CD4-positive, alpha-beta memory T cell (primary cell): ENCODE results near the gene SRCIN1. TPM values are rescaled to one million over a fixed set of nuclear protein-coding genes. Genes with fewer than 3 reads are reported as not detected.

Experiments
- CTCF ChIA-PET: fragments of 350-600 bp; sonication (Branson Sonifier 250); formaldehyde crosslinking; loops from one replicate; lab custom pipeline; 2021; ENCODE audit warnings: inconsistent platforms; ENCODE audit not compliant: partially characterized antibody; lab: Charles Lee
- POLR2A ChIA-PET: fragments of 350-600 bp; sonication (Branson Sonifier 250); formaldehyde crosslinking; loops from one replicate; lab custom pipeline; 2021; ENCODE audit not compliant: partially characterized antibody; lab: Charles Lee
- DNase-seq, 5 donors: peaks; one replicate each; pipeline versions ENCODE4 v3.0.0 to v3.0.0-alpha.2; 2020 to 2022; ENCODE audit warnings: mixed read lengths in 1 of 5
- H3K27ac ChIP-seq: one replicate; pipeline ENCODE4 v1.7.0; 2013; ENCODE audit warnings: low read depth, low read length
- H3K27me3 ChIP-seq: 2 replicates; pipeline ENCODE4 v1.7.0; 2013; ENCODE audit warnings: mild to moderate bottlenecking, low read length, moderate library complexity; ENCODE audit not compliant: insufficient read depth
- H3K36me3 ChIP-seq: 2 replicates; pipeline ENCODE4 v1.7.0; 2013; ENCODE audit warnings: mild to moderate bottlenecking, low read length, moderate library complexity; ENCODE audit not compliant: insufficient read depth
- H3K4me1 ChIP-seq: 2 replicates; pipeline ENCODE4 v1.7.0; 2013; ENCODE audit warnings: mild to moderate bottlenecking, low read length, moderate library complexity; ENCODE audit not compliant: insufficient read depth
- H3K4me3 ChIP-seq, 2 donors: one replicate each; pipeline ENCODE4 v1.7.0; 2013; ENCODE audit warnings: low read length in 2 of 2, mild to moderate bottlenecking in 1 of 2
- H3K9me3 ChIP-seq, 2 donors: one replicate each; pipeline ENCODE4 v1.7.0; 2013; ENCODE audit warnings: low read length in 2 of 2, control low read depth in 1 of 2; ENCODE audit not compliant: control insufficient read depth in 1 of 2
- H3K27ac Mint-ChIP-seq, 7 donors: one replicate each; pipeline ENCODE4 v1.8.0; 2020 to 2021; ENCODE audit warnings: mixed read lengths in 7 of 7, mild to moderate bottlenecking in 6 of 7, inconsistent platforms in 3 of 7, moderate library complexity in 3 of 7
- H3K27me3 Mint-ChIP-seq, 2 donors: one replicate each; pipeline ENCODE4 v1.8.0; 2020 to 2021; ENCODE audit warnings: mixed read lengths in 2 of 2
- H3K36me3 Mint-ChIP-seq, 2 donors: one replicate each; pipeline ENCODE4 v1.8.0; 2020 to 2021; ENCODE audit warnings: mixed read lengths in 2 of 2, inconsistent platforms in 1 of 2, mild to moderate bottlenecking in 1 of 2
- H3K4me1 Mint-ChIP-seq, 4 donors: one replicate each; pipeline ENCODE4 v1.8.0; 2020 to 2021; ENCODE audit warnings: mixed read lengths in 4 of 4, mild to moderate bottlenecking in 1 of 4
- H3K4me3 Mint-ChIP-seq, 8 donors: one replicate each; pipeline ENCODE4 v1.8.0; 2020 to 2021; ENCODE audit warnings: mixed read lengths in 8 of 8, mild to moderate bottlenecking in 7 of 8, moderate library complexity in 6 of 8, inconsistent platforms in 3 of 8
- H3K9me3 Mint-ChIP-seq, 8 donors: one replicate each; pipeline ENCODE4 v1.8.0; 2020 to 2021; ENCODE audit warnings: mixed read lengths in 8 of 8, mild to moderate bottlenecking in 5 of 8, inconsistent platforms in 3 of 8, moderate library complexity in 1 of 8
- intact Hi-C: fragments of 100-400 bp; cut with micrococcal nuclease; formaldehyde crosslinking; loops from one replicate; pipeline ENCODE4 v1.15.1; 2023
- polyA plus RNA-seq, 2 donors: library from polyadenylated mRNA; unstranded; fragments of 300-500 nt; fragmentation: Illumina TruSeq; gene quantifications; one replicate each; pipeline ENCODE4 v1.2.3, GENCODE V29; 2021
- total RNA-seq, 2 experiments: library from RNA; stranded (reverse); gene quantifications; one replicate each; pipeline ENCODE4 v1.2.3, GENCODE V29; 2021

SRCIN1 gene
- total and polyA plus RNA-seq, 4 experiments from 2014 or later: 0.28 to 0.79 TPM; not detected in 2

DNA sequence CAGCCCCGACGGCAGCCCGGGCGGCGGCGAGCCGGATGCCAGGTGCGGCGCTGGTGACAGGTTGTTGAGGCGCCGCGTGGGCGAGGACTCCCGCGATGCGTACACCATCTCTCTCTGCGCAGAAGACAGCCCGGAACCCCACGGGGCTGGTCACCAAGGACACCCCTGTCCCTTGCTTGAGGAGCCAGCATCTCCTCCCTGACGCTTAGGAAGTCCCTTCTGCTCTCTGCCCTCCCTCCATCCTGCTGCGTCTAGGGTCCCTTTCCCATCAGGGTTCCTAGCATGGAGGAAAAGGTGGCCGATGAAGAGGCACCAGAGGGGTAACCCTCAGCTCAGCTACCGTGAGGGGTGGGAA, 43.6 kb downstream of the SRCIN1 start:
- H3K36me3 ChIP-seq: no peaks in the 10 kb centered on the region
- Mint-ChIP-seq H3K4me1 (peaks cover 8 to 48% (median 29%) of the 10 kb centered on the region in 4 donors), H3K9me3 (peaks cover 0 to 7% (median 0%) of the 10 kb centered on the region in 8 donors), H3K27ac (peak overlapping the region in 1 of 7 donors; percentile 27), H3K4me3 (peak overlapping the region in 1 of 8 donors; percentile 59), H3K27me3 (peaks cover 34 to 42% of the 10 kb centered on the region in 2 donors), H3K36me3 (peaks cover 0 to 3% of the 10 kb centered on the region in 2 donors)
- intact Hi-C loops: no loop called here
- POLR2A ChIA-PET: no interaction called here
- peaks cover 41% of the 10 kb centered on the region for H3K4me1 ChIP-seq
- CTCF ChIA-PET: no interaction called here
- peaks cover 54% of the 10 kb centered on the region for H3K27me3 ChIP-seq
- H3K9me3 ChIP-seq: no peaks in the 10 kb centered on the region
- DNase-seq: no peak
- no peak overlapping the region for H3K27ac ChIP-seq
- H3K4me3 ChIP-seq: no peak overlapping the region

DNA sequence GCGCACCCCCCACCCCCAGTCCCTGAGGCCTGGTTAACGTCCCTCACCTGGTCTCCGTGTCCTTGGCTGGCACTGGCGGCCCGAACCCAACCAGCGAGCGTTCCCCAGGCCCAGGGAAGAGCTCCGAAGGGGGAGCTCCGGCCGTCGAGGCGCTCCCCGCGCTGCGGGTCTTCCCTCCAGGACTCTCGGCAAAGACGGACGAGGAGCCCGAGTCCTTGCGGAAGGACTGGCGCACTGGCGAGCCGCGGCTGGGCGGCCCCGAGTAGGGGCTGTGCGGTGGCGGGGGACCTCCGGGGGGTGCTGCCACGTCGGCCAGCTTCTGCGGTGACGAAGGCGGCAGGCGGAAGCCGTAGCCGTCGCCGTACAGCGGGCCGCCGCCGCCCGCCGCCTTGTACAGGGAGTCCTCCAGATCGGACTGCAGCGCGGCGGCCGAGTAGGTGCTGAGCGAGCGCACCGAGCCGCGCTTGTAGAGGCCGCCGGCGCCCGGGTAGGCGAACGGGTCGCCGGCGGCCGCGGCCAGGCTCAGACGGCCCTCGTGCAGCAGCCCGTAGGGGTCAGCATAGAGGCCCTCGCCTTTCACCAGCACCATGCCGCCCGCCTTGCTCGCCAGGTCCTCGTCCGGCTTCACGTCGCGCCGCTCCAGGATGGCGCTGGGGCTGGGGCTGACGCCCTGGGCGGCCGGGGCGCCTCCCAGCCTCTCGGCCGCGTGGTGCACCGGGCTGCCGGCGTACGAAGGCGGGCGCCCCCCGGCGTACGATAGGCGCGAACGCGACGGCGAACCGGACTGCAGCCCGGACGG, 44.1 kb downstream of the SRCIN1 start:
- ChIA-PET CTCF (interaction anchor here (4.7 kb wide), 1 partner anchor 23 kb away, joined by 144 read pairs; no protein-coding TSS in a partner anchor), POLR2A (no interaction called here)

DNA sequence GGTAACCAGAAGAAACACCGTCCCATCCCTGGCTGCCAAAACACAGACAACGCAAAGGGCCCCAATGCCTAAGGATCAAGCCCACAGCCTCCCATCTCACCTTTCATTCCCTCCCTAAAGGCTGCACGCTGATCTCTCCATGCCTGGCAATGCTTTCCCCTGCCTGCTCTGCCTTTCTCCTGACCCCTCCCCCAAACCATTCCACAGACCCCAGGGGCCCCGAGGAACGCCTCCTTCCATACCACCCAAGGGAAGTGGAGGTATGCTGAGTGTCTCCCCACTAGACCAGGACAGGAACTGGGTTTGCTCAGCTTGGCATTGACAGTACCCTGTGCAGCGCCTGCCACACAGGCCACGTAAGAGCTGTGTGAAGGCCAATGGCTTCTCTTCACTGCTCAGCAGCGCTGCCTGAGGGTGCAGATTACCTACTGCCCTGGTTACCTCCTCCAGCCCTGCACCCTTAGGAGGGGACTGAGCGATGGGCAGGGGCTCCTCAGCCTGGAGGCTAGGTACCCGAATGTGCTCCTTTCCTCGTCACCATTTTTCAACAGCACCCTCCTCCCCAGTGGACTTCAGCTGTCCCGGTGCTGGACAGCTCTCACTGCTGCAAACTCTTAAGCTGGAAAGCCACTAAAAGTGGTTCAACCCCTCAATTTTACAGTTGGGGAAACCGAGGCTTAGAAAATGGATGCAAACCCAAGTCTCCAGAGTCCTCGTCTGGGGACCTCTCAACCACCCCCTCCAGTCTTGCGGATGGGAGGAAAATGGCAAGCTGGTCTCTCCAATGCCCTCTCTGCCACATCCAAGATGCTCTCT, 45.0 kb downstream of the SRCIN1 start:
- ChIA-PET CTCF (interaction anchor here (4.2 to 4.7 kb wide), 2 partner anchors 24 to 106 kb away, joined by 121 to 144 read pairs; no protein-coding TSS in a partner anchor), POLR2A (interaction anchor here (1.4 to 3.3 kb wide), 2 partner anchors 30 to 168 kb away, joined by 5 to 11 read pairs; no protein-coding TSS in a partner anchor)
- Mint-ChIP-seq H3K4me1 (peaks cover 8 to 48% (median 27%) of the 10 kb centered on the region in 4 donors), H3K27ac (peak overlapping the region in 2 of 7 donors; percentile 30 to 53), H3K36me3 (peaks cover 0 to 3% of the 10 kb centered on the region in 2 donors), H3K4me3 (peak overlapping the region in 7 of 8 donors; percentile 34 to 91 (median 55)), H3K27me3 (peaks cover 22 to 30% of the 10 kb centered on the region in 2 donors), H3K9me3 (peaks cover 0 to 7% (median 0%) of the 10 kb centered on the region in 8 donors)
- intact Hi-C loops: no loop called here
- Histone ChIP-seq H3K27me3 (peaks cover 41% of the 10 kb centered on the region), H3K9me3 (no peaks in the 10 kb centered on the region), H3K4me1 (peaks cover 41% of the 10 kb centered on the region), H3K36me3 (no peaks in the 10 kb centered on the region), H3K4me3 (no peak overlapping the region), H3K27ac (no peak overlapping the region)
- peak in 3 of 5 donors; percentile 24 to 34 (median 32) for DNase-seq

More for the DNA sequence above, 44.1 kb downstream of the SRCIN1 start:
- Mint-ChIP-seq H3K27ac (peak overlapping the region in 1 of 7 donors; percentile 30), H3K9me3 (peaks cover 0 to 7% (median 0%) of the 10 kb centered on the region in 8 donors), H3K4me1 (peaks cover 8 to 48% (median 27%) of the 10 kb centered on the region in 4 donors), H3K4me3 (no peak overlapping the region), H3K27me3 (peaks cover 29 to 36% of the 10 kb centered on the region in 2 donors), H3K36me3 (peaks cover 0 to 3% of the 10 kb centered on the region in 2 donors)
- Histone ChIP-seq H3K4me1 (peaks cover 41% of the 10 kb centered on the region), H3K36me3 (no peaks in the 10 kb centered on the region), H3K27me3 (peaks cover 50% of the 10 kb centered on the region), H3K27ac (no peak overlapping the region), H3K4me3 (no peak overlapping the region), H3K9me3 (no peaks in the 10 kb centered on the region)
- no peak for DNase-seq
- intact Hi-C loops: no loop called here

GRCh38 chr17:38559880-38560230, 45.9 kb downstream of the SRCIN1 start:
- Histone ChIP-seq H3K4me1 (peaks cover 41% of the 10 kb centered on the region), H3K4me3 (peak overlapping the region; percentile 83 to 88), H3K36me3 (no peaks in the 10 kb centered on the region), H3K9me3 (no peaks in the 10 kb centered on the region), H3K27me3 (peaks cover 33% of the 10 kb centered on the region), H3K27ac (no peak overlapping the region)
- Mint-ChIP-seq H3K27ac (no peak overlapping the region), H3K9me3 (peaks cover 0 to 7% (median 0%) of the 10 kb centered on the region in 8 donors), H3K36me3 (peaks cover 0 to 3% of the 10 kb centered on the region in 2 donors), H3K27me3 (peaks cover 19 to 24% of the 10 kb centered on the region in 2 donors), H3K4me1 (peaks cover 8 to 48% (median 27%) of the 10 kb centered on the region in 4 donors), H3K4me3 (peak overlapping the region in 3 of 8 donors; percentile 46 to 98 (median 66))
- intact Hi-C loops: loop anchor here (2.0 to 5.0 kb wide), 4 partner anchors 13 to 207 kb away; partner anchors contain the start of genes EPOP and PSMB3
- POLR2A ChIA-PET: interaction anchor here (0.5 to 3.3 kb wide), 9 partner anchors 22 to 311 kb away, joined by 3 to 11 read pairs (median 3); partner anchors contain the start of gene MLLT6
- CTCF ChIA-PET: interaction anchor here (1.0 to 4.7 kb wide), 13 partner anchors 9 to 594 kb away, joined by 3 to 144 read pairs (median 8); no protein-coding TSS in a partner anchor
- no peak for DNase-seq

- H3K4me3 ChIP-seq: peak overlapping the region; percentile 83 to 88
- H3K36me3 ChIP-seq: no peaks in the 10 kb centered on the region
- ChIA-PET POLR2A (interaction anchor here (0.5 to 3.3 kb wide), 11 partner anchors 23 to 311 kb away, joined by 3 to 11 read pairs (median 3); partner anchors contain the start of gene MLLT6), CTCF (interaction anchor here (1.0 to 4.7 kb wide), 23 partner anchors 8 to 595 kb away, joined by 3 to 144 read pairs (median 6); no protein-coding TSS in a partner anchor)
- intact Hi-C loops: loop anchor here (2.0 to 5.0 kb wide), 4 partner anchors 14 to 206 kb away; partner anchors contain the start of genes EPOP and PSMB3
- H3K27me3 ChIP-seq: peaks cover 29% of the 10 kb centered on the region
- Mint-ChIP-seq H3K4me1 (peaks cover 8 to 48% (median 26%) of the 10 kb centered on the region in 4 donors), H3K4me3 (peak overlapping the region; percentile 89 to 98 (median 98)), H3K36me3 (peaks cover 0 to 3% of the 10 kb centered on the region in 2 donors), H3K27me3 (peaks cover 15 to 19% of the 10 kb centered on the region in 2 donors), H3K27ac (peak overlapping the region; percentile 84 to 95 (median 94)), H3K9me3 (peaks cover 0 to 7% (median 0%) of the 10 kb centered on the region in 8 donors)
- peaks cover 40% of the 10 kb centered on the region for H3K4me1 ChIP-seq
- peak; percentile 81 to 95 (median 84) for DNase-seq
- H3K9me3 ChIP-seq: no peaks in the 10 kb centered on the region
- peak overlapping the region; percentile 63 for H3K27ac ChIP-seq
Observed at GRCh38 chr17:38559051-38559879, 46.5 kb downstream of the SRCIN1 start.

GRCh38 chr17:38558728-38559050, 47.1 kb downstream of the SRCIN1 start:
- ChIA-PET POLR2A (interaction anchor here (0.6 to 3.3 kb wide), 8 partner anchors 23 to 176 kb away, joined by 3 to 11 read pairs (median 5); no protein-coding TSS in a partner anchor), CTCF (interaction anchor here (0.9 to 4.7 kb wide), 32 partner anchors 8 to 595 kb away, joined by 3 to 144 read pairs (median 5); partner anchors contain the start of gene PSMB3)
- Mint-ChIP-seq H3K4me3 (peak overlapping the region; percentile 89 to 98 (median 98)), H3K36me3 (peaks cover 0 to 3% of the 10 kb centered on the region in 2 donors), H3K27ac (peak overlapping the region; percentile 84 to 95 (median 94)), H3K27me3 (peaks cover 12 to 16% of the 10 kb centered on the region in 2 donors), H3K4me1 (peaks cover 8 to 46% (median 24%) of the 10 kb centered on the region in 4 donors), H3K9me3 (peaks cover 0 to 7% (median 0%) of the 10 kb centered on the region in 8 donors)
- intact Hi-C loops: loop anchor here (1.0 to 5.0 kb wide), 8 partner anchors 14 to 206 kb away; partner anchors contain the start of genes CISD3, EPOP and PSMB3
- Histone ChIP-seq H3K27ac (peak overlapping the region; percentile 63), H3K27me3 (peaks cover 23% of the 10 kb centered on the region), H3K9me3 (no peaks in the 10 kb centered on the region), H3K4me3 (peak overlapping the region; percentile 83 to 88), H3K4me1 (peaks cover 34% of the 10 kb centered on the region), H3K36me3 (no peaks in the 10 kb centered on the region)
- no peak for DNase-seq
